HG02943 (cell line): ENCODE measurements around the gene BRK1.
A peak's percentile ranks its signal among the peaks of the same experiment; 100 is the strongest.
"Not testable (repeated sequence)": the region's sequence is repeated elsewhere in the genome, so short reads cannot be mapped to it uniquely, and the experiment has no call there.

ENCODE experiments used
- ATAC-seq: cut with Tn5 transposase; IDR thresholded peaks from one replicate; pipeline ENCODE4 v1.9.1; 2021; ENCODE audit warnings: mild to moderate bottlenecking, low read depth, moderate library complexity; ENCODE audit not compliant: unreplicated experiment

The BRK1 gene

DNA sequence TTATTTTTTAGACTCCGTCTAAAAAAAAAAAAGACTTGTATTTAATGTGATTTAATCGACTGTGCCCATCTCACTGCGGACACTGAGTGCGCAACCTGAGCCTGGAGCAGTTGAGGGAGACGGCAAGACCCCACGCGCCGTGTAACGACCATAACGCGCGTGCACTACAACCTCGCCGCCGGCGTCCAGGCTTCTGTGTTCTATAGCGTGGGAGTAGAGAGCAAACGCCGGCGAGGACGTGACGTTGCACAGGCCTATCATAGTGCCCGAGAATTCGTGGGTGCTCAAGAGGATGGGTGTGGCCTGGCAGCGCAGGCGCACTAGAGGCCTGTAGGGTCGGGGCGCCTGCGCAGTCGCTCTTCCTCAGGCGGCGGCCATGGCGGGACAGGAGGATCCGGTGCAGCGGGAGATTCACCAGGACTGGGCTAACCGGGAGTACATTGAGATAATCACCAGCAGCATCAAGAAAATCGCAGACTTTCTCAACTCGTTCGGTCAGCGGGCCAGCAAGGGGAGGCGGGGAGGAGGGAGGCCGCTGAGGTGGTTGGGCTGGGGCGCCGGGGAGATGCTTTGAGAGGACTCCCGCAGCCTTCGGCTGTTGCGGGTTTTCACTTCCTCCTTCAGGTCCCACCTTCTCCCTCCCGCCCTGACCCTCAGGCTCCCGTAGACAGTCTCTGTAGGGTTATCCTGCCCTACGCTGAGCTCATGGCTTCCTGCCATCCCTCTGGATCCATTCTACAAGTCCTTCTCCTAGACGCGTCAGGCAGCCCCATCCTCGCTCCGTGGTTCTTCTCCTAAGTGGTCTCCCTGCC lies at the start of gene BRK1:
Gene BRK1, plus strand, starts transcription at position 350 of the 812 bp plus-strand sequence. Its CDS starts 27 bp downstream, at position 377.
- ATAC-seq = peak; percentile 95

GRCh38 chr3:10070077-10070476 lies 45.4 kb upstream of the BRK1 start:
- not testable (repeated sequence) for ATAC-seq

DNA sequence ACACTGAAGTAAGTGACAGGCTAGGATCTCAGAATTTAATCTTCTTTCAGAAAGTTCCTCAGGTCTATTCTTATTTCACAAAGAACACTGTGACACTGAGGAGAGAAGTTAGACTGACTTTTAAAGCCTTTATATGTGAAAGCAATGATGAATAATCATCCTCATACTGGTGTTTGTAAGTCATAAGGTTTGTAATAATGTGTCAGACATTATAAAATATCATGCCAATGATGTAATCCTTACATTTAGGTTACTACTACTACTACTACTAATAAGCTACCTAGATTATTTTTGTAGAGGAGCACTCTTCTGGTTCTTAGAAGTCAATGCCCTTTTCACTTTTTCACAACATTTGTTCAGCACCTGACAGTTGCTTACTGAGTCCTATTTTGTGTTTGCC lies 40.8 kb upstream of the BRK1 start:
- no peak for ATAC-seq

GRCh38 chr3:10081871-10082270 lies 33.6 kb upstream of the BRK1 start:
- no peak for ATAC-seq

DNA sequence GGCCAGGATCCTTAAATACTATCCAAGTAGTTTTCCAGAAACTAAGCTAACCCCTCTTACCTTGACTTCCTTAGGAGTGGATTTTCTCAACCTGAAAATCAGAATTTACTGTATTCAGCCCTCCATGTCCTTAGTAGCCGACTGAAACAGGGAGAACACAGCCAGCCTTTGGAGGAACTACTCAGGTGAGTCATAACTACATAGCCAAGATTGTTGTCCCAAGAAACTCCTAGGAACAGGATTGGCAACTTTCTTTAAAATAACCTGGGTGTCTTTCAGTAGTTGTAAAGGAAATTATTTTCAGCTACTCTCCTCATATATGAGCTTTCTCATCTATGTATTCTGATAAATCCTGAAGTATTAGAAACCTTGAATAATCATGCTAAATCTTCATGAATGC lies 29.7 kb upstream of the BRK1 start:
- ATAC-seq = no peak

DNA sequence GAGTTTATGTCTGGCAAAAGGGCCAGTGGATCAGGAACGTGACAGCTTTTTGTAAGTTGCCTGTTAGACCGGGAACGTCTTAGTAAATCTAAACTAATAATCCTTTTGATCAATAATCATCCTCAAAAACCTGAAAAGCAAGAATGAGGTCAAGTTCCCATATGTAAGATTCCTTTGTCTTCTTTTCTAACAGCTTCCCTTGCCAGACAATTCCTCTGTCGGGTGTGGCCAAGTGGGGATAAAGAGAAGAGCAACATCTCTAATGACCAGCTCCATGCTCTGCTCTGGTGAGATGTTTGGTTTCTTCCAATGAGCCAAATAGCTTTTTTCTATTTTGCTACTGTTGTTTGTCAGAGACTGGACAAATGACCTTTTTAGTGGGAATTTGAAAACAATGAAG lies 27.2 kb upstream of the BRK1 start:
- ATAC-seq = no peak

GRCh38 chr3:10090179-10090578 lies 25.3 kb upstream of the BRK1 start:
- no peak for ATAC-seq

DNA sequence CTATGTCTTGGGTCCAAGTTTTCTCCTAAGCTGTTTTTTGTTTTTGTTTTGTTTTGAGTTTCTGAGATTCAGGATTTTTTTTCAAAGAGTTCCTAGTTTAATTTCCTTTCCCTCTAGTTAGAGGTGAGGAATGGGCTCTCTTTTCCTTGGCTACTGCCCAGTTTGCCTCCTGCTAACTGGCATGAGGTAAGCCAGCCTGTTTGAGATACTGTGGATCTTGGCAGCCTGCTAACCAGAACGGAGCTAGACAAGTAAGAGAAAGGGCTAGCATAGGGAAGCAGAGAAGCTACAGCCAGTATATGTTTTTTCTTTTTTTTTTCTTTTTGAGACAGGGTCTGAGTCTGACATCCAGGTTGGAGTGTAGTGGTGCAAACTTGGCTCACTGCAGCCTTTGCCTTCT lies 24.7 kb upstream of the BRK1 start:
- not testable (repeated sequence) for ATAC-seq

DNA sequence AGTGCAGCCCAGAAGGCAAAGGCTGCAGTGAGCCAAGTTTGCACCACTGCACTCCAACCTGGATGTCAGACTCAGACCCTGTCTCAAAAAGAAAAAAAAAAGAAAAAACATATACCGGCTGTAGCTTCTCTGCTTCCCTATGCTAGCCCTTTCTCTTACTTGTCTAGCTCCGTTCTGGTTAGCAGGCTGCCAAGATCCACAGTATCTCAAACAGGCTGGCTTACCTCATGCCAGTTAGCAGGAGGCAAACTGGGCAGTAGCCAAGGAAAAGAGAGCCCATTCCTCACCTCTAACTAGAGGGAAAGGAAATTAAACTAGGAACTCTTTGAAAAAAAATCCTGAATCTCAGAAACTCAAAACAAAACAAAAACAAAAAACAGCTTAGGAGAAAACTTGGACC lies 24.1 kb upstream of the BRK1 start:
- not testable (repeated sequence) for ATAC-seq

DNA sequence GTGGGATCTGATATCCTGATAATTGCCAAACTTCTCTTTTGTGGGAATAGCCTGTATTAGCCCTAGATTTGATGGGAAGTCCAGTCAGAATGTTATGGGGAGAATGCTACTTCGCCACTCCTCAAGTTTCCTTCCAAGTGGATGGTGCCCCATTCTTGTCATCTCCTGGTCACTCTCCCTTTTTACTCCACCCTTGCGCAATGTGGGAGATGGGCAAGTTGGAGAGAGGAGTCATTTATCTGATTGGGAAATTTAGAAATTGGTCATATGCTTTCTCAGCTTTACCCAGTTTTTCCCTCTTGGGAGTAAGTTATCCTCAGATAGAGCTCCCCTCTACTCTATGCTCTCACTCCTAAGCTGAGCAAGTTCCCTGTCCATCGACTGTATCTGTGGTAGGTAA lies 21.8 kb upstream of the BRK1 start:
- ATAC-seq = no peak

DNA sequence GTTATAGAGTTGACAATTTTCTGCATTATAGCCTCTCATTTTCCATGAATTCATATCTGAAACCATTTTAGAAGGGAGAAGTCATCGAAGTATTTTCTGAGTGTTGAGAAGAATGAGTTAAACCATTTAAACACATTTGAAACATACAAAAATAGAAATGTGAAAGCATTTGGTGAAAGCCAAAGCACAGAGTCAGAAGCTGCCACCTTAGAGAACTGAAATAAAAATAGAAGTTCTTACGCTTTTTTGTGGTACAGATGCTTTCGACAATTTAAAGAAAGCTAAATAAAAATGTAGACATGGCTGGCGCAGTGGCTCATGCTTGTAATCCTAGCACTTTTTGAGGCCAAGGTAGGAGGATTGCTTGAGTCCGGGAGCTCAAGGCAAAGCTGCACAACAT lies 16.4 kb upstream of the BRK1 start:
- ATAC-seq = no peak

DNA sequence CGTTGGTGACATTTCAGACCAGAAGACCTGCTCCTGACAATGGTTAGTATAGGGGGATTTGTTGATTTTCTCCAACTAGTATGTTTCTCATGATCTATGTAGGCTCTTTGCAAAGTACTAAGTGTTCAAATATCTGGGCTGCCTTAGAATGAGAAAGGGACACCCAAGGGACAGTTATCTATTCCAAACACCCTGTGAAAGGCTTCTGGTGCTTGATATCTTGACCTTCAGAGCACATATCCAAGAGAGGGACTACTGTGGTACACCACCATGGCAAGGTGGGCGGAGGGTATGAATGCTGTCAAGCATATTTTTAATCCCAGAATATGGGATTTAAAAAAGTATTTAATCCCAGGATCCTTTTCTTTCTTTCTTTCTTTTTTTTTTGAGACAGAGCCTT lies 8.6 kb upstream of the BRK1 start:
- no peak for ATAC-seq

- ATAC-seq = no peak
Measured at GRCh38 chr3:10108091-10108490, 7.4 kb upstream of the BRK1 start, which contains the start of gene FANCD2OS. Gene FANCD2OS (minus strand): TSS chr3:10108255. CDS start chr3:10104774, 3,481 bp downstream.

GRCh38 chr3:10116138-10116460 lies 624 bp downstream of the BRK1 start:
- peak; percentile 19 for ATAC-seq

- no peak for ATAC-seq
Measured at GRCh38 chr3:10116928-10117327, 1.5 kb downstream of the BRK1 start.

DNA sequence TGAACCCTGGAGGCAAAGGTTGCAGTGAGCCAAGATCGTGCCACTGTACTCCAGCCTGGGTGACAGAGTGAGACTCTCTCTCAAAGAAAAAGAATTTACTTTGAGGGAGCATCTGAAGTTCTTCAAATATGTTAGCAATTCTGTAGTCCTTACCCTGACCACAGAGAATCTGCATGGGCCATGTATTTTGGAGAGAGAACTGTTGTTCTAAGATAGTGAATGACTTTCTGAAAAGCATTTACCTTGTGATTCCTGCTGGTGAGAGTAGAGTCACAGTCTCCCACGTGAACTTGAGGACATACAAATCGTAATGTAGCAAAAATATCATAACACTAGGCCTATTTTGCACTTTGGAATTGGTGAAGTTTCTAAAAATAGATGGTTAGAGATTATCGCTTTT lies 3.9 kb downstream of the BRK1 start:
- no peak for ATAC-seq

GRCh38 chr3:10121064-10121463 lies 5.6 kb downstream of the BRK1 start:
- no peak for ATAC-seq

DNA sequence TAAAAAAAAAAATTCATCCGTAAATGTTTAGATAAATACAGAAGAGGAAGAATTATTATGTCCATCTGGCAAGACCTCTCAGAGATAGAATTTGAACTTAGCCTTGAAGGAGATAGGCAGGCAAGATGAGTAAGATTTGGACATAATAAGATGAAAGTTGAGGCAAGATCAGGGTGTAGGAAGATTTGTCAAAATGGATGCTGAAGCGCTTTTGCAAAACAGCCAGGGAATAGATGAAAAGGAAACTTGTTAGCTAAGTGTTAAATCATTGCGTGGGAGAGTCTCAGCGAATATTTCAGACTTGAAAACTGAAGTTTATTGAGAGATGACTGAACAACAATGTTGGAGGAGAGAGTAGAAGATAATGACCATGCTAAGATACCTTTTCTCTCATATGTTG lies 7.2 kb downstream of the BRK1 start:
- no peak for ATAC-seq

- not testable (repeated sequence) for ATAC-seq
Measured at GRCh38 chr3:10135872-10136271, 20.4 kb downstream of the BRK1 start.

GRCh38 chr3:10136426-10137005 lies 21.0 kb downstream of the BRK1 start:
- no peak for ATAC-seq

GRCh38 chr3:10137178-10137577 lies 21.7 kb downstream of the BRK1 start:
- no peak for ATAC-seq

DNA sequence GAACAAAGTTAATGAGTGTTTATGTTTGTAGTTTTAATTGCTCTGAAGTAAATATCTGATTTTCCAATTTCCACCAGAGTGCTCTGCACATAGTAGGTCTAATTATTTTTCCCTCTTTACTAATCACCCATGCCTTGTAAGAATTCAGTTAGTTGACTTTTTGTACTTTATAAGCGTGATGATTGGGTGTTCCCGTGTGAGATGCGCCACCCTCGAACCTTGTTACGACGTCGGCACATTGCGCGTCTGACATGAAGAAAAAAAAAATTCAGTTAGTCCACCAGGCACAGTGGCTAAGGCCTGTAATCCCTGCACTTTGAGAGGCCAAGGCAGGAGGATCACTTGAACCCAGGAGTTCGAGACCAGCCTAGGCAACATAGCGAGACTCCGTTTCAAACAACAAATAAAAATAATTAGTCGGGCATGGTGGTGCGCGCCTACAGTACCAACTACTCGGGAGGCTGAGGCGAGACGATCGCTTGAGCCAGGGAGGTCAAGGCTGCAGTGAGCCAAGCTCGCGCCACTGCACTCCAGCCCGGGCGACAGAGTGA lies 25.6 kb downstream of the BRK1 start:
- no peak for ATAC-seq
